ENCODE measurements around the gene GDA. TPM values are rescaled to one million over a fixed set of nuclear protein-coding genes. Genes with fewer than 3 reads are reported as not detected.
A peak's percentile ranks its signal among the peaks of the same experiment; 100 is the strongest.

GDA gene
- total and polyA plus RNA-seq, 2 of the 4 experiments (the other 2 are of a cell fraction): not detected

DNA sequence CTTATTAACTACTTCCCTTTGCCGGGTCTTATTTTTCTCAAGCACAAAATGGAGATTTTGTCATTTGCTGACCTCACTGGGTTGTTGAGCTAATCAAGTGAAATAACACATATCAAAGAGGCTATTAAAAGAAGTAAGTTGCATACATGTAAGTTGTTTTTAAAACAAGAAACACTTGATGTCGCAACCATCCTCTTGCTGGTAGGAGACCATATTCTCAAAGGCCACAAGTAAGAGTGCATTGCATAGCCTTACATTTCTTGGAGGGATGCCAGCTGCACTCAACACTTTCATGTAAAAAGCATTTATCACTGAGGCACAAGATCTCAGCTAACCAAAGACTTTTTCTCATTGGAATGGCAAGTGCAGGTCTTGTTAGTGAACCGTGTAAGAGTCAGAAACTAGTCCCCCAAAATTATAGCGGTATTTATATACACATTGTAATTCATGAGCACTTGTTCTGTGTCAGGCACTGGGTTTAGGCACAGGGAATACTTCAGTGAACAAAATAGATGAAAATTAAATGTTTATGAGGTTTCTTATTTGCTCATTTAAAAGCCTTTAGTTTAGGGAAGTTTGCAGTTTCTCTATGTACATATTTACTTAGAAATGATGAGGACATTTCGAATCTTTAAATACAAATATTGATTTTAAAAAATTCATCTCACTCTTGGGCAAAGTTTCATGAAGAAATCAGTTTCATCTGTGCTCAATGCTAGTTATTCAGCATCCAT is 143.8 kb downstream of the GDA start:
- Histone ChIP-seq H3K23ac (ENCODE audit: low read depth, low read length) (no peak overlapping the region), H3K9me1 (ENCODE audit: insufficient read depth, low read length) (no peaks in the 10 kb centered on the region), H3K9me3 (ENCODE audit: control insufficient read depth, insufficient read depth, low read length) (no peaks in the 10 kb centered on the region), H2BK120ac (ENCODE audit: low read depth, low read length) (no peak overlapping the region), H2AFZ (replicated peaks; ENCODE audit: low read length, poor library complexity) (no peak overlapping the region), H3K79me1 (ENCODE audit: low read depth in 1 of 2, low read length in 2 of 2) (no peaks in the 10 kb centered on the region), H4K8ac (ENCODE audit: low read depth in 2 of 2, low read length in 2 of 2) (no peak overlapping the region), H4K20me1 (ENCODE audit: insufficient read depth, low read length) (no peaks in the 10 kb centered on the region), H3K14ac (replicated peaks; ENCODE audit: low read depth, low read length) (no peak overlapping the region), H3K27ac (ENCODE audit: insufficient read depth, low read length) (no peak overlapping the region), H2BK20ac (ENCODE audit: low read depth, low read length) (no peak overlapping the region), H3K27me3 (ENCODE audit: control insufficient read depth, insufficient read depth, low read length) (peaks cover 4% of the 10 kb centered on the region; the same call in 1 of the 2 replicates), H3K9ac (ENCODE audit: low read depth, low read length) (no peak overlapping the region), H3K56ac (ENCODE audit: extremely low read depth, insufficient read depth, low read length) (no peak overlapping the region), H3K4me3 (ENCODE audit: insufficient read depth, low read depth, low read length) (no peak overlapping the region), H2AK9ac (replicated peaks; ENCODE audit: low read depth, low read length, poor library complexity) (no peak overlapping the region), H2BK15ac (ENCODE audit: low read depth, low read length) (no peak overlapping the region), H3K4me2 (ENCODE audit: low read depth, low read length) (peak overlapping the region; percentile 65; the same call in 1 of the 2 replicates), H2AK5ac (ENCODE audit: low read depth, low read length) (no peak overlapping the region), H2BK5ac (ENCODE audit: low read depth, low read length, poor library complexity, severe bottlenecking) (no peak overlapping the region), H3K4ac (ENCODE audit: low read depth, low read length) (no peak overlapping the region), H3K18ac (ENCODE audit: low read depth, low read length) (no peak overlapping the region), H3K36me3 (ENCODE audit: control insufficient read depth, insufficient read depth, low read length) (no peaks in the 10 kb centered on the region), H3K4me1 (ENCODE audit: control insufficient read depth, insufficient read depth, low read length) (peaks cover 2% of the 10 kb centered on the region; the same call in 1 of the 2 replicates), H4K91ac (ENCODE audit: insufficient read depth, low read depth, low read length) (no peak overlapping the region), H4K5ac (ENCODE audit: low read depth, low read length) (no peak overlapping the region)
- ChIA-PET CTCF (interaction anchor here (1.6 to 1.8 kb wide), 2 partner anchors 460 to 529 kb away, joined by 6 to 10 read pairs; no protein-coding TSS in a partner anchor), POLR2A (ENCODE audit: unreplicated experiment) (no interaction called here)
- no TSS peak for BruUV-seq (replicated peaks)
- TF ChIP-seq CEBPB (IDR thresholded peaks at IDR 0.05; ENCODE audit: low read depth, low read length) (peak; percentile 91), SMC3 (IDR thresholded peaks at IDR 0.05; ENCODE audit: low read depth, low read length) (no peak), MAFK (IDR thresholded peaks at IDR 0.05; ENCODE audit: low read depth, low read length) (no peak)
- ATAC-seq (ENCODE audit: low read depth): peak; percentile 50
- DNase-seq: peak; percentile 75
- in situ Hi-C loops (cut with MboI; ENCODE audit: low sequenced_read_pairs) (no loop called here), intact Hi-C loops (cut with micrococcal nuclease) (loop anchor here (1.0 to 2.0 kb wide), 3 partner anchors 66 to 460 kb away; no protein-coding TSS in a partner anchor), dilution Hi-C loops (cut with HindIII; ENCODE audit: low sequenced_read_pairs, unreplicated experiment) (no loop called here)
- WGBS, 2 experiments (ENCODE audit: extremely low coverage in 2 of 2, insufficient read length in 1 of 2): no CpG with 5 or more reads among the region's 5 CpGs
